Progenitor cell of endocrine pancreas (in vitro differentiated cells): ENCODE data around the gene LYRM1. TPM values are rescaled to one million over a fixed set of nuclear protein-coding genes. Genes with fewer than 3 reads are reported as not detected.
"Not testable (repeated sequence)": the region's sequence is repeated elsewhere in the genome, so short reads cannot be mapped to it uniquely, and the experiment has no call there.

Source experiments
- DNase-seq: peaks from one replicate; pipeline ENCODE4 v3.0.0; 2021; ENCODE audit warnings: low spot score; ENCODE audit not compliant: unreplicated experiment
- H3K27ac Mint-ChIP-seq: 2 replicates; pipeline ENCODE4 v1.8.0; 2021; ENCODE audit warnings: mild to moderate bottlenecking, moderate library complexity, mixed read lengths
- H3K27me3 Mint-ChIP-seq: 2 replicates; pipeline ENCODE4 v1.8.0; 2021; ENCODE audit warnings: mixed read lengths
- H3K36me3 Mint-ChIP-seq: 2 replicates; pipeline ENCODE4 v1.8.0; 2022; ENCODE audit warnings: mixed read lengths; ENCODE audit not compliant: insufficient read depth
- H3K4me1 Mint-ChIP-seq: 2 replicates; pipeline ENCODE4 v1.8.0; 2021; ENCODE audit warnings: low read depth, mixed read lengths
- H3K4me3 Mint-ChIP-seq: 2 replicates; pipeline ENCODE4 v1.8.0; 2021; ENCODE audit warnings: low read depth, mild to moderate bottlenecking, moderate library complexity, mixed read lengths
- H3K9me3 Mint-ChIP-seq: 2 replicates; pipeline ENCODE4 v1.8.0; 2021; ENCODE audit warnings: low read depth, mixed read lengths
- total RNA-seq: library from RNA; stranded (reverse); gene quantifications from 2 replicates; pipeline ENCODE4 v1.2.1, GENCODE V29; 2021
- TF ChIP-seq, protein P1 (sequence below): fragments of 200-600 bp; sonication (generic); IDR thresholded peaks from one replicate; pipeline ENCODE4 v1.5.0; 2021; ENCODE audit warnings: antibody characterized with exemption, mild to moderate bottlenecking; ENCODE audit not compliant: unreplicated experiment

The LYRM1 gene
- total RNA-seq, 1 donor from 2014 or later: 34.2 TPM

DNA sequence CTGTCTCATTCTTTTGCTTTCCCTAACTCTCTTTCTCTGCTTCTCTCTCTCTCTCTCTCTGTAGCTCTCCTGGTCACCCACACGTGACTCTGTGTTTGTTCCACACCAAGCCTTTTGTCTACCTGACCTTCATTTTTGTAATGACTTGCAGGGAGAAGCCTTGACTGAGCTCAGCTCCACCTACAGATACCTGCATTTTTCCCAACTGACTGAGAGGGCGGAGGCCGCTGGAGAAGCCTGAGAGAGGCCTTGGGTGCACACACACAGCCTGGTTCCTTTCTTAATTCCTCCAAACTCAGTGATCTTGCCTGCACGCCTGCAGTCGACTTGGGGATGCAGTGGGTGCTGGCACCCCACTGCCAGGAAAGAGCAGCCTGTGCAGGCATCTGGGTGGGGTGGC lies 68.8 kb downstream of the LYRM1 start:
- TF ChIP-seq, protein P1, sequence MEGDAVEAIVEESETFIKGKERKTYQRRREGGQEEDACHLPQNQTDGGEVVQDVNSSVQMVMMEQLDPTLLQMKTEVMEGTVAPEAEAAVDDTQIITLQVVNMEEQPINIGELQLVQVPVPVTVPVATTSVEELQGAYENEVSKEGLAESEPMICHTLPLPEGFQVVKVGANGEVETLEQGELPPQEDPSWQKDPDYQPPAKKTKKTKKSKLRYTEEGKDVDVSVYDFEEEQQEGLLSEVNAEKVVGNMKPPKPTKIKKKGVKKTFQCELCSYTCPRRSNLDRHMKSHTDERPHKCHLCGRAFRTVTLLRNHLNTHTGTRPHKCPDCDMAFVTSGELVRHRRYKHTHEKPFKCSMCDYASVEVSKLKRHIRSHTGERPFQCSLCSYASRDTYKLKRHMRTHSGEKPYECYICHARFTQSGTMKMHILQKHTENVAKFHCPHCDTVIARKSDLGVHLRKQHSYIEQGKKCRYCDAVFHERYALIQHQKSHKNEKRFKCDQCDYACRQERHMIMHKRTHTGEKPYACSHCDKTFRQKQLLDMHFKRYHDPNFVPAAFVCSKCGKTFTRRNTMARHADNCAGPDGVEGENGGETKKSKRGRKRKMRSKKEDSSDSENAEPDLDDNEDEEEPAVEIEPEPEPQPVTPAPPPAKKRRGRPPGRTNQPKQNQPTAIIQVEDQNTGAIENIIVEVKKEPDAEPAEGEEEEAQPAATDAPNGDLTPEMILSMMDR: no peak
- Mint-ChIP-seq H3K36me3 (no peaks in the 10 kb centered on the region), H3K4me3 (no peak overlapping the region), H3K27me3 (peaks cover 8% of the 10 kb centered on the region), H3K27ac (no peak overlapping the region), H3K9me3 (no peaks in the 10 kb centered on the region), H3K4me1 (peaks cover 2% of the 10 kb centered on the region)
- DNase-seq: no peak

DNA sequence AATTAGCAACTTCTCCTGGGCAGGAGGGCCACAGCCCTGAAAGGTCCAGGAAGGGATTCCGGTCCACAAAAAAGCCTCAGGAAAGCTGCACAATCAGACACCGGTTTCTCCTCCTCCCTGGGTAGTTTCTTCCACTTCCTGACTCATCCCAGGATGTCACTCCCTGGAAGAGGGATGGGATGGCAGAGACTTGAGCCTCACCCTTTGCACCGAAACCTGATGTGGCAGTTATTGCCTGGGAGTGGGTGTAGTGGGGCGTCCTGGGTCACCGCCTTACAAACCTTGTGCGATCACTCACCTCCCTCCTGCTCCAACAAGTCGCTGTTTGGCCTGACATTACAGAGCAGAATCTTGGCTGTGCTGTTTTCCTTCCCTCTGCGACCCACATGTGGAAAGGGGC lies 70.8 kb downstream of the LYRM1 start:
- TF ChIP-seq, protein P1: no peak
- Mint-ChIP-seq H3K9me3 (no peaks in the 10 kb centered on the region), H3K27ac (no peak overlapping the region)

DNA sequence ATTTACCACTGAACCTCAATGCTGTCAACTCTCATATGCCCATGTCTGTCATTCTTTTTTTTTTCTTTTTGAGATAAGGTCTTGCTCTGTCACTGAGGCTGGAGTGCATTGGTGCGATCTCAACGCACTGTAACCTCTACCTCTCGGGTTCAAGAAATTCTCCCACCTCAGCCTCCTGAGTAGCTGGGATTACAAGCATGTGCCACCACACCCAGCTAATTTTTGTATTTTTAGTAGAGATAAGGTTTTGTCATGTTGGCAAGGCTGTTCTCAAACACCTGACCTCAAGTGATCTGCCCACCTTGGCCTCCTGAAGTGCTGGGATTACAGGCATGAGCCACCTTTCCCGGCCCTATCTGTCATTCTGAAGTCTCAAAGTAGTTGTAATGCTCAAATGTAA lies 72.6 kb downstream of the LYRM1 start:
- not testable (repeated sequence) for H3K9me3 Mint-ChIP-seq, H3K4me3 Mint-ChIP-seq, H3K36me3 Mint-ChIP-seq, H3K4me1 Mint-ChIP-seq, H3K27ac Mint-ChIP-seq, DNase-seq, H3K27me3 Mint-ChIP-seq

More for the DNA sequence above, 70.8 kb downstream of the LYRM1 start:
- H3K36me3 Mint-ChIP-seq: no peaks in the 10 kb centered on the region
- H3K4me3 Mint-ChIP-seq: no peak overlapping the region
- H3K4me1 Mint-ChIP-seq: peaks cover 2% of the 10 kb centered on the region
- no peak for DNase-seq
- H3K27me3 Mint-ChIP-seq: peaks cover 8% of the 10 kb centered on the region

Other genes starting within 250 kb of the LYRM1 start
- 0.29 and 0.62 TPM in 2 replicates for gene ACSM1, start 203.1 kb upstream of the LYRM1 start, total RNA-seq
- 36.5 and 36.8 TPM in 2 replicates for gene THUMPD1, start 159.0 kb upstream of the LYRM1 start, total RNA-seq
- gene ACSM3, start 136.8 kb upstream of the LYRM1 start, total RNA-seq: 119 and 131 TPM in 2 replicates
- gene ERI2, start 94.3 kb upstream of the LYRM1 start, total RNA-seq: 22.0 and 22.3 TPM in 2 replicates
- 8.0 and 9.5 TPM in 2 replicates for gene REXO5, start 94.2 kb upstream of the LYRM1 start, total RNA-seq
- 23.2 and 24.2 TPM in 2 replicates for gene DCUN1D3, start 413 bp upstream of the LYRM1 start, total RNA-seq